Measurements from ENCODE around the gene STRAP.

- TF ChIP-seq CTCF (IDR thresholded peaks at IDR 0.05; ENCODE audit: low read length) (no peak), EZH2phosphoT487 (IDR thresholded peaks at IDR 0.05; ENCODE audit: low read length) (no peak), EZH2 (optimal IDR thresholded peaks at IDR 0.05; ENCODE audit: low read depth, low read length) (no peak)
These were observed 2.8 kb upstream of the STRAP start for GRCh38 chr12:15879413-15879812.
